ENCODE results near the gene TRMT2A. TPM values are rescaled to one million over a fixed set of nuclear protein-coding genes. Genes with fewer than 3 reads are reported as not detected.

The TRMT2A gene
- total RNA-seq, 1 donor from 2014 or later: 62.9 TPM

DNA sequence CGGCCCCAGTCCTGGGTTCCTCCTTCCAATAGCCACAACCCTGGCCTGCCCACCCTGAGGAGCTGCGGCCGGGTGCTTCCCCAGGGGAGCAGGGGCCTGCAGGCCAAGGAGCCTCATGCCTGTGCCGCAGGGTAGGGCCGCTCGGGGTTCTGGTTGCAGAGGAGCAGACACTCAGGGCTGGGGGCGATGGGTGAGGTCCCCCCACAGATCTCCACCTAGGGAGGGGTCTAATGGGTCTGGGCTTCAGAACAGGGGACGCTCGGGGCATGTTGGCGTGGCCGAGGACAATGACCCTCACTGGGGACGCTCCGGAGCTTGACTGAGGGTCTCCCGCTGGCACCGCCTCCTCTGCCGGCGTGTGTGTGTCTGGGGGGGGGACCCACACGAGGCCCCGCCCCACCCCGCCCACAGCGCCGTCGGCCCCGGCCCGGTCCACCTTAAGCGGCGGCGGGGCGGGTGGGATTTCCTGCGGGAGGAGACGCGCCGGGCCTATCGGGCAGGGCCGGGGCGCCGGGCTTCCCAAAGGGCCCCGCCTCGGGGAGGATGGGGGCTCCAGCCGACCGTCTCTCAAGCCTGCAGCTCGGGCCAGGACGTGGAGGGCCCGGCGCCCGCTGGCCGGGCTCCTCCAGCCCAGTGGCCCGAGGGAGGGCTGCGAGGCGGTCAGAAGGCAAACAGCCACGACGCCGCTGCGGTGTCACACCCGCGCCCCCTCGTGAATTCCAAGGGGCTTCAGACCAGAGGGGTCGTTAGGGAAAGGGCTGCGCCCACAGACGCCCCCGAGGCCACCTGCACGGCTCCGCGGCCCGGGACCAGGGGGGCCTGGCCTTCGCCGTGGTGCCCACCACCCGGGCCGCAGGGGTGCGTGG lies 13.9 kb upstream of the TRMT2A start:
- Mint-ChIP-seq H3K9me3 (ENCODE audit: unreplicated experiment) (no peaks in the 10 kb centered on the region), H3K27ac (ENCODE audit: unreplicated experiment) (no peak overlapping the region), H3K27me3 (ENCODE audit: unreplicated experiment) (no peaks in the 10 kb centered on the region), H3K36me3 (ENCODE audit: unreplicated experiment) (peaks cover 9% of the 10 kb centered on the region), H3K4me1 (ENCODE audit: unreplicated experiment) (peaks cover 20% of the 10 kb centered on the region), H3K4me3 (ENCODE audit: unreplicated experiment) (peak overlapping the region; percentile 55)
- DNase-seq (ENCODE audit: extremely low spot score, unreplicated experiment): peak; percentile 91
- no peak for TF ChIP-seq CTCF (IDR thresholded peaks at IDR 0.05)

- H3K36me3 Mint-ChIP-seq (ENCODE audit: unreplicated experiment): peaks cover 15% of the 10 kb centered on the region
- no peak overlapping the region for H3K27ac Mint-ChIP-seq (ENCODE audit: unreplicated experiment)
- no peak for TF ChIP-seq CTCF (IDR thresholded peaks at IDR 0.05)
- H3K27me3 Mint-ChIP-seq (ENCODE audit: unreplicated experiment): no peaks in the 10 kb centered on the region
- DNase-seq (ENCODE audit: extremely low spot score, unreplicated experiment): no peak
- H3K4me3 Mint-ChIP-seq (ENCODE audit: unreplicated experiment): no peak overlapping the region
- H3K9me3 Mint-ChIP-seq (ENCODE audit: unreplicated experiment): no peaks in the 10 kb centered on the region
- peaks cover 20% of the 10 kb centered on the region for H3K4me1 Mint-ChIP-seq (ENCODE audit: unreplicated experiment)
These were observed 13.3 kb upstream of the TRMT2A start for GRCh38 chr22:20130319-20130718.

- Mint-ChIP-seq H3K9me3 (ENCODE audit: unreplicated experiment) (no peaks in the 10 kb centered on the region), H3K27ac (ENCODE audit: unreplicated experiment) (no peak overlapping the region), H3K36me3 (ENCODE audit: unreplicated experiment) (peaks cover 19% of the 10 kb centered on the region), H3K27me3 (ENCODE audit: unreplicated experiment) (no peaks in the 10 kb centered on the region), H3K4me1 (ENCODE audit: unreplicated experiment) (peaks cover 20% of the 10 kb centered on the region), H3K4me3 (ENCODE audit: unreplicated experiment) (no peak overlapping the region)
- DNase-seq (ENCODE audit: extremely low spot score, unreplicated experiment): no peak
- no peak for TF ChIP-seq CTCF (IDR thresholded peaks at IDR 0.05)
These were observed 12.7 kb upstream of the TRMT2A start for GRCh38 chr22:20129747-20130014.

- no peaks in the 10 kb centered on the region for H3K9me3 Mint-ChIP-seq (ENCODE audit: unreplicated experiment)
These were observed 12.1 kb upstream of the TRMT2A start for GRCh38 chr22:20128902-20129746.

More at GRCh38 chr22:20128902-20129746, 12.1 kb upstream of the TRMT2A start:
- H3K27me3 Mint-ChIP-seq (ENCODE audit: unreplicated experiment): no peaks in the 10 kb centered on the region
- H3K4me3 Mint-ChIP-seq (ENCODE audit: unreplicated experiment): no peak overlapping the region
- no peak overlapping the region for H3K27ac Mint-ChIP-seq (ENCODE audit: unreplicated experiment)
- H3K4me1 Mint-ChIP-seq (ENCODE audit: unreplicated experiment): peaks cover 14% of the 10 kb centered on the region
- TF ChIP-seq CTCF (IDR thresholded peaks at IDR 0.05): peak; percentile 36
- H3K36me3 Mint-ChIP-seq (ENCODE audit: unreplicated experiment): peaks cover 20% of the 10 kb centered on the region
- no peak for DNase-seq (ENCODE audit: extremely low spot score, unreplicated experiment)

Measured in osteocyte (in vitro differentiated cells).